ENCODE results near the gene HOMER1. TPM values are rescaled to one million over a fixed set of nuclear protein-coding genes. Genes with fewer than 3 reads are reported as not detected.

HOMER1 gene
- total and polyA plus RNA-seq, 2 of the 13 experiments (the other 11 are each of a cell fraction or from before 2014, with no cell fraction given): 5.3 to 24.8 TPM

GRCh38 chr5:79436821-79437220 is 77.1 kb downstream of the HOMER1 start:
- 82% methylated on average over 2 of the region's 2 CpGs for WGBS (ENCODE audit: low lambda C conversion rate)
- ChIA-PET POLR2A (no interaction called here), CTCF (ENCODE audit: low intra/inter-chr PET ratio, low total read pairs) (no interaction called here)
- Histone ChIP-seq H3K4me2 (ENCODE audit: low read depth, low read length) (no peak overlapping the region), H2AFZ (ENCODE audit: low read length) (no peak overlapping the region), H3K9ac (ENCODE audit: insufficient read depth, low read depth, low read length) (no peak overlapping the region), H3K4me3 (replicated peaks in 1 of 3; ENCODE audit: insufficient read depth in 1 of 3, low read depth in 2 of 3, low read length in 3 of 3) (no peak overlapping the region), H3K9me3 (ENCODE audit: low read length) (no peaks in the 10 kb centered on the region), H3K27ac (ENCODE audit: extremely low read length, insufficient read depth, low read length) (no peak overlapping the region), H3K79me2 (ENCODE audit: insufficient read depth, low read length) (no peaks in the 10 kb centered on the region), H3K36me3 (replicated peaks in 1 of 2; ENCODE audit: control insufficient read depth in 1 of 2, insufficient read depth in 2 of 2, low read length in 2 of 2) (peaks cover 0 to 15% of the 10 kb centered on the region in 2 experiments; a peak in 2 of 5 replicates), H3K4me1 (ENCODE audit: insufficient read depth, low read length) (peaks cover 9% of the 10 kb centered on the region), H3K27me3 (ENCODE audit: control insufficient read depth in 1 of 2, insufficient read depth in 2 of 2, low read length in 2 of 2) (no peaks in the 10 kb centered on the region), H4K20me1 (ENCODE audit: insufficient read depth, low read length) (no peaks in the 10 kb centered on the region)
- in situ Hi-C loops (cut with HindIII; ENCODE audit: extremely low pct_ligation_motif_present, low pct_unique_long_range_greater_than_20kb): no loop called here
- intact Hi-C loops (cut with micrococcal nuclease; ENCODE audit: unreplicated experiment): no loop called here
- no TSS peak for BruUV-seq (replicated peaks)
- FAIRE-seq (peak; percentile 21), DNase-seq (ENCODE audit: low spot score) (no peak), ATAC-seq (no peak)
- no peak for TF ChIP-seq ZFP41 (CRISPR knock-in tag; IDR thresholded peaks at IDR 0.05; ENCODE audit: borderline replicate concordance)
- no peak for TF ChIP-seq NFIB (CRISPR knock-in tag; IDR thresholded peaks at IDR 0.05; ENCODE audit: borderline replicate concordance)
- no peak for TF ChIP-seq ZNF557 (CRISPR knock-in tag; IDR thresholded peaks at IDR 0.05)
- no peak for TF ChIP-seq ZNF547 (CRISPR knock-in tag; IDR thresholded peaks at IDR 0.05)
- TF ChIP-seq MLX (CRISPR knock-in tag; IDR thresholded peaks at IDR 0.05): no peak
- no peak for TF ChIP-seq ZSCAN29 (CRISPR knock-in tag; conservative IDR thresholded peaks at IDR 0.05)
- no peak for TF ChIP-seq ZNF407 (CRISPR knock-in tag; IDR thresholded peaks at IDR 0.05; ENCODE audit: not compliant biosample characterization)
- TF ChIP-seq FIP1L1 (IDR thresholded peaks at IDR 0.05; ENCODE audit: borderline replicate concordance, insufficient read depth, low read depth, low read length): no peak
- no peak for TF ChIP-seq ZNF350 (CRISPR knock-in tag; IDR thresholded peaks at IDR 0.05; ENCODE audit: borderline replicate concordance, low read depth)
- no peak for TF ChIP-seq BHLHE40 (IDR thresholded peaks at IDR 0.05; ENCODE audit: low read length)
- TF ChIP-seq ZNF766 (CRISPR knock-in tag; IDR thresholded peaks at IDR 0.05; ENCODE audit: borderline replicate concordance): no peak
- TF ChIP-seq RAD51 (IDR thresholded peaks at IDR 0.05; ENCODE audit: borderline replicate concordance): no peak
- no peak for TF ChIP-seq CREM (IDR thresholded peaks at IDR 0.05)
- TF ChIP-seq CREM (CRISPR knock-in tag; IDR thresholded peaks at IDR 0.05): no peak
- TF ChIP-seq ZFP36L1 (CRISPR knock-in tag; IDR thresholded peaks at IDR 0.05): no peak
- TF ChIP-seq CBFB (CRISPR knock-in tag; IDR thresholded peaks at IDR 0.05): no peak
- TF ChIP-seq ZNF460 (CRISPR knock-in tag; IDR thresholded peaks at IDR 0.05; ENCODE audit: borderline replicate concordance): no peak
